Neural cell (in vitro differentiated cells): ENCODE data around the gene EDIL3.

ENCODE experiments used
- CTCF ChIP-seq: fragments of 450-650 bp; IDR thresholded peaks from 2 replicates; pipeline ENCODE4 v1.5.1; 2014; ENCODE audit warnings: antibody characterized with exemption, mild to moderate bottlenecking, moderate library complexity; ENCODE audit not compliant: poor library complexity, severe bottlenecking
- EP300 ChIP-seq: fragments of 450-650 bp; conservative IDR thresholded peaks from 2 replicates; pipeline ENCODE4 v1.6.1; 2014; ENCODE audit warnings: antibody characterized with exemption, mild to moderate bottlenecking, moderate library complexity; ENCODE audit not compliant: poor library complexity, severe bottlenecking
- EZH2 ChIP-seq: fragments of 200-600, 300-800 bp; shearing (Covaris generic), sonication (generic); IDR thresholded peaks from 2 replicates; pipeline ENCODE4 v1.6.1; 2014; ENCODE audit warnings: antibody characterized with exemption, low read length, borderline replicate concordance, mild to moderate bottlenecking; ENCODE audit not compliant: insufficient read depth, poor library complexity, severe bottlenecking
- POLR2AphosphoS5 ChIP-seq: IDR thresholded peaks from 2 replicates; pipeline ENCODE4 v1.6.1; 2012
- RAD21 ChIP-seq: fragments of 450-650 bp; conservative IDR thresholded peaks from 2 replicates; pipeline ENCODE4 v1.6.1; 2014; ENCODE audit warnings: antibody characterized with exemption, mild to moderate bottlenecking, moderate library complexity
- SMC3 ChIP-seq: fragments of 450-650 bp; conservative IDR thresholded peaks from 2 replicates; pipeline ENCODE4 v1.6.1; 2014; ENCODE audit warnings: antibody characterized with exemption, mild to moderate bottlenecking, moderate library complexity; ENCODE audit not compliant: poor library complexity
- TAF1 ChIP-seq: IDR thresholded peaks from 2 replicates; pipeline ENCODE4 v1.6.1; 2012; ENCODE audit warnings: low read depth
- TF ChIP-seq, protein P1 (sequence below): IDR thresholded peaks from 2 replicates; pipeline ENCODE4 v1.6.1; 2012; ENCODE audit warnings: borderline replicate concordance

DNA sequence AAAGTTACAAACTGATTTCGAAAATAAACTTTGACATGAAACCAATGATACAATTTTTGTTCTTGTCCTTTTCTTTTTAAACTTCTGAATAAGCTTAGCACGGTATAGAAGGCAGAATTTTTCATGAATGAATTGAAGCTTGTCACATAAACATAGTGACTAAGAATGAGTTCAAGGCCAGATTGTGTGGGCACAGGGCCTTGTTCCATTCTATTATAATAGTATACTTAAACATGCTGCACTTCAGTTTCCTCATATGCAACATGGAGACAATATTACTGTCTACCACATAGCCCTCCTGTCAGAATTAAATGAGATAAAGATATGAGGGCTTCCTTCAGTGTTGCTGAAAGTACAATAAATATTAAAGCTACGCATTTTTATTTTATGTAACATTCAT is 459.8 kb downstream of the EDIL3 start:
- TF ChIP-seq EZH2 (no peak), CTCF (no peak), POLR2AphosphoS5 (no peak), EP300 (no peak), SMC3 (no peak), TAF1 (no peak), RAD21 (no peak)
- TF ChIP-seq, protein P1, sequence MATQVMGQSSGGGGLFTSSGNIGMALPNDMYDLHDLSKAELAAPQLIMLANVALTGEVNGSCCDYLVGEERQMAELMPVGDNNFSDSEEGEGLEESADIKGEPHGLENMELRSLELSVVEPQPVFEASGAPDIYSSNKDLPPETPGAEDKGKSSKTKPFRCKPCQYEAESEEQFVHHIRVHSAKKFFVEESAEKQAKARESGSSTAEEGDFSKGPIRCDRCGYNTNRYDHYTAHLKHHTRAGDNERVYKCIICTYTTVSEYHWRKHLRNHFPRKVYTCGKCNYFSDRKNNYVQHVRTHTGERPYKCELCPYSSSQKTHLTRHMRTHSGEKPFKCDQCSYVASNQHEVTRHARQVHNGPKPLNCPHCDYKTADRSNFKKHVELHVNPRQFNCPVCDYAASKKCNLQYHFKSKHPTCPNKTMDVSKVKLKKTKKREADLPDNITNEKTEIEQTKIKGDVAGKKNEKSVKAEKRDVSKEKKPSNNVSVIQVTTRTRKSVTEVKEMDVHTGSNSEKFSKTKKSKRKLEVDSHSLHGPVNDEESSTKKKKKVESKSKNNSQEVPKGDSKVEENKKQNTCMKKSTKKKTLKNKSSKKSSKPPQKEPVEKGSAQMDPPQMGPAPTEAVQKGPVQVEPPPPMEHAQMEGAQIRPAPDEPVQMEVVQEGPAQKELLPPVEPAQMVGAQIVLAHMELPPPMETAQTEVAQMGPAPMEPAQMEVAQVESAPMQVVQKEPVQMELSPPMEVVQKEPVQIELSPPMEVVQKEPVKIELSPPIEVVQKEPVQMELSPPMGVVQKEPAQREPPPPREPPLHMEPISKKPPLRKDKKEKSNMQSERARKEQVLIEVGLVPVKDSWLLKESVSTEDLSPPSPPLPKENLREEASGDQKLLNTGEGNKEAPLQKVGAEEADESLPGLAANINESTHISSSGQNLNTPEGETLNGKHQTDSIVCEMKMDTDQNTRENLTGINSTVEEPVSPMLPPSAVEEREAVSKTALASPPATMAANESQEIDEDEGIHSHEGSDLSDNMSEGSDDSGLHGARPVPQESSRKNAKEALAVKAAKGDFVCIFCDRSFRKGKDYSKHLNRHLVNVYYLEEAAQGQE = no peak
